Suprapubic skin (tissue), 4 donors: Measurements from ENCODE around the gene DPP10.

Experiments used
- POLR2A ChIP-seq, 2 donors: fragments of 450-650 bp; IDR thresholded peaks; one replicate each; pipeline ENCODE4 v1.6.1; 2017; ENCODE audit warnings: antibody characterized with exemption in 2 of 2, mild to moderate bottlenecking in 2 of 2, moderate library complexity in 2 of 2
- POLR2AphosphoS5 ChIP-seq, 3 donors: sonication (generic); formaldehyde crosslinking; IDR thresholded peaks; one replicate each; pipeline ENCODE4 v1.6.1; 2017; ENCODE audit warnings: antibody characterized with exemption in 3 of 3
- TF ChIP-seq, protein P1 (sequence below), 2 donors: fragments of 200-600 bp in 1 of 2; fragments of 450-650 bp in 1 of 2; sonication (generic) in 1 of 2; IDR thresholded peaks; one replicate each; pipeline ENCODE4 v1.5.1; 2016 to 2019; ENCODE audit warnings: antibody characterized with exemption in 2 of 2, mild to moderate bottlenecking in 1 of 2, moderate library complexity in 1 of 2

DNA sequence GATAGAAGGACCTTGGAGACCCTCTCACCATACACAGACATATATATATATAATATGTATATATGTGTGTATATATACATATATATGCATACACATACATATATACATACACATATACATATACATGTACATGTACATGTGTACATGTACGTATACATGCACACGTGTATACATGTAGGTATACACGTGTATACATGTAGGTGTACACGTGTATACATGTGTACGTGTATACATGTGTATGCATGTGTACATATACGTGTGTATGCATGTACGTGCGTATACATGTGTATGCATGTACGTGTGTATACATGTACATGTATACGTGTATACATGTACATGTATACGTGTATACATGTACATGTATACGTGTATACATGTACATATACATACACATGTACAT is 54.5 kb downstream of the DPP10 start:
- TF ChIP-seq POLR2A (IDR thresholded peaks at IDR 0.05) (no peak), POLR2AphosphoS5 (IDR thresholded peaks at IDR 0.05) (no peak)
- TF ChIP-seq, protein P1, sequence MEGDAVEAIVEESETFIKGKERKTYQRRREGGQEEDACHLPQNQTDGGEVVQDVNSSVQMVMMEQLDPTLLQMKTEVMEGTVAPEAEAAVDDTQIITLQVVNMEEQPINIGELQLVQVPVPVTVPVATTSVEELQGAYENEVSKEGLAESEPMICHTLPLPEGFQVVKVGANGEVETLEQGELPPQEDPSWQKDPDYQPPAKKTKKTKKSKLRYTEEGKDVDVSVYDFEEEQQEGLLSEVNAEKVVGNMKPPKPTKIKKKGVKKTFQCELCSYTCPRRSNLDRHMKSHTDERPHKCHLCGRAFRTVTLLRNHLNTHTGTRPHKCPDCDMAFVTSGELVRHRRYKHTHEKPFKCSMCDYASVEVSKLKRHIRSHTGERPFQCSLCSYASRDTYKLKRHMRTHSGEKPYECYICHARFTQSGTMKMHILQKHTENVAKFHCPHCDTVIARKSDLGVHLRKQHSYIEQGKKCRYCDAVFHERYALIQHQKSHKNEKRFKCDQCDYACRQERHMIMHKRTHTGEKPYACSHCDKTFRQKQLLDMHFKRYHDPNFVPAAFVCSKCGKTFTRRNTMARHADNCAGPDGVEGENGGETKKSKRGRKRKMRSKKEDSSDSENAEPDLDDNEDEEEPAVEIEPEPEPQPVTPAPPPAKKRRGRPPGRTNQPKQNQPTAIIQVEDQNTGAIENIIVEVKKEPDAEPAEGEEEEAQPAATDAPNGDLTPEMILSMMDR (IDR thresholded peaks at IDR 0.05) = no peak
